Germinal center (tissue), 1 donor: ENCODE measurements around the gene SETBP1.

Experiments used
- DNase-seq: peaks from one replicate; pipeline ENCODE4 v3.0.0; 2012; ENCODE audit warnings: mixed read lengths, low spot score

The SETBP1 gene

GRCh38 chr18:44680273-44681075 is at the start of gene SETBP1:
TSS of gene SETBP1 (plus strand) at chr18:44680888. CDS start at chr18:44701347, 20,459 bp downstream.
- DNase-seq, result peak; percentile 74

- no peak for DNase-seq
These were observed 48.1 kb upstream of the SETBP1 start for GRCh38 chr18:44632469-44633145.

GRCh38 chr18:44635546-44635945 is 45.1 kb upstream of the SETBP1 start:
- no peak for DNase-seq

- DNase-seq, result peak; percentile 4
These were observed 44.4 kb upstream of the SETBP1 start for GRCh38 chr18:44636241-44636640.

GRCh38 chr18:44637210-44638033 is 43.3 kb upstream of the SETBP1 start:
- no peak for DNase-seq

- no peak for DNase-seq
These were observed 42.6 kb upstream of the SETBP1 start for GRCh38 chr18:44638034-44638540.

GRCh38 chr18:44638811-44639210 is 41.9 kb upstream of the SETBP1 start:
- no peak for DNase-seq

- no peak for DNase-seq
These were observed 37.7 kb upstream of the SETBP1 start for GRCh38 chr18:44643004-44643403.

GRCh38 chr18:44651478-44651877 is 29.2 kb upstream of the SETBP1 start:
- no peak for DNase-seq

GRCh38 chr18:44651918-44652572 is 28.6 kb upstream of the SETBP1 start:
- no peak for DNase-seq

GRCh38 chr18:44652722-44653121 is 28.0 kb upstream of the SETBP1 start:
- no peak for DNase-seq

- DNase-seq, result no peak
These were observed 26.1 kb upstream of the SETBP1 start for GRCh38 chr18:44654573-44654972.

- DNase-seq, result no peak
These were observed 25.3 kb upstream of the SETBP1 start for GRCh38 chr18:44655435-44655834.

- no peak for DNase-seq
These were observed 20.9 kb upstream of the SETBP1 start for GRCh38 chr18:44659771-44660170.

GRCh38 chr18:44668270-44668975 is 12.3 kb upstream of the SETBP1 start:
- DNase-seq, result no peak

- DNase-seq, result no peak
These were observed 8.8 kb upstream of the SETBP1 start for GRCh38 chr18:44671914-44672313.

- no peak for DNase-seq
These were observed 8.2 kb upstream of the SETBP1 start for GRCh38 chr18:44672506-44672905.

GRCh38 chr18:44673256-44673880 is 7.3 kb upstream of the SETBP1 start:
- no peak for DNase-seq

- DNase-seq, result no peak
These were observed 2.8 kb upstream of the SETBP1 start for GRCh38 chr18:44677933-44678332.

GRCh38 chr18:44678725-44679055 is 2.0 kb upstream of the SETBP1 start:
- DNase-seq, result no peak
